Neural progenitor cell (in vitro differentiated cells): ENCODE data around the gene PRR30.

Source experiments
- EZH2 ChIP-seq: fragments of 200-600 bp; sonication (generic); IDR thresholded peaks from 2 replicates; pipeline ENCODE4 v1.6.1; 2017; ENCODE audit warnings: antibody characterized with exemption, mild to moderate bottlenecking, moderate library complexity
- TF ChIP-seq, protein P1 (sequence below): fragments of 200-600 bp; sonication (generic); IDR thresholded peaks from 2 replicates; pipeline ENCODE4 v1.5.1; 2017; ENCODE audit warnings: antibody characterized with exemption, mild to moderate bottlenecking

DNA sequence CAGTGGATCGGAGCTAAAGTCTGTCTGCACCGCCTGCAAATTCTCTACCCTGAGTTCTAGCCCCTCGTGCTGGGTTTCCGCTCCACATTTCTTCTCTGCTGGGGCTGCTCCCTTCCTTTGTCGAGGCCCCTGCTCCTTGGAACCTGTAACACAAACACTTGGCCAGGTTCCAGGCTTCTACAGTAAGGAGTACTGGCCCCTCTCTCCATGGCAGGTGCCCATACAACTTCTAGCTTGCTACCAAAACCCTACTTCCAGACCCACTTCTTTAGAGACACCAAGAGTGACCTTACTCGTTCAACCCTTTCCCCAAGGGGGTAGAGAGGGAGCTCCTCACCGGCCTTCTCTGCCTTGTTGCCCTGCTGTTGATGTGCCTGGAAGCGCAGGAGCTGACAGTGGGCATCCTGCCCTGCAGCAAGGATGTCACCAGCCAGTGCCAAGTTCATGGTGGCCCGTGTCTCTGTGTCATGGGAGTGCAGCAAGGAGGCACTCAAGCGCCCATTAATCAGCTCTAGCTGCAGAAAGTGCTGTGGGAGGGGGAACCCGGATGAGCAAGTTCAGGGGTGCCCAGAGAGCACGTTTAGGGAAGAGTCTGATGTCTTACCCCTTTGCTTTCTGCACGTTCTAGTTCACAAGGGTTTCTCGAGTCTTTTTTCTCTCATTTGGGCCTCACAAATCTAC lies 5.9 kb downstream of the PRR30 start:
- TF ChIP-seq, protein P1, sequence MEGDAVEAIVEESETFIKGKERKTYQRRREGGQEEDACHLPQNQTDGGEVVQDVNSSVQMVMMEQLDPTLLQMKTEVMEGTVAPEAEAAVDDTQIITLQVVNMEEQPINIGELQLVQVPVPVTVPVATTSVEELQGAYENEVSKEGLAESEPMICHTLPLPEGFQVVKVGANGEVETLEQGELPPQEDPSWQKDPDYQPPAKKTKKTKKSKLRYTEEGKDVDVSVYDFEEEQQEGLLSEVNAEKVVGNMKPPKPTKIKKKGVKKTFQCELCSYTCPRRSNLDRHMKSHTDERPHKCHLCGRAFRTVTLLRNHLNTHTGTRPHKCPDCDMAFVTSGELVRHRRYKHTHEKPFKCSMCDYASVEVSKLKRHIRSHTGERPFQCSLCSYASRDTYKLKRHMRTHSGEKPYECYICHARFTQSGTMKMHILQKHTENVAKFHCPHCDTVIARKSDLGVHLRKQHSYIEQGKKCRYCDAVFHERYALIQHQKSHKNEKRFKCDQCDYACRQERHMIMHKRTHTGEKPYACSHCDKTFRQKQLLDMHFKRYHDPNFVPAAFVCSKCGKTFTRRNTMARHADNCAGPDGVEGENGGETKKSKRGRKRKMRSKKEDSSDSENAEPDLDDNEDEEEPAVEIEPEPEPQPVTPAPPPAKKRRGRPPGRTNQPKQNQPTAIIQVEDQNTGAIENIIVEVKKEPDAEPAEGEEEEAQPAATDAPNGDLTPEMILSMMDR, result no peak
- TF ChIP-seq EZH2, result no peak
